Activated CD4-positive, CD25-positive, alpha-beta regulatory T cell treated with anti-CD3 and anti-CD28 coated beads, Interleukin-2, amount 50 U/mL, for 72 hours (primary cell): Measurements from ENCODE around the gene XYLT1.

Experiments used
- DNase-seq: peaks from one replicate; pipeline ENCODE4 v3.0.0; 2021

XYLT1 gene

GRCh38 chr16:17371299-17371698, 99.5 kb downstream of the XYLT1 start:
- no peak for DNase-seq

- no peak for DNase-seq
Measured at GRCh38 chr16:17370731-17371285, 100.0 kb downstream of the XYLT1 start.

GRCh38 chr16:17370223-17370707, 100.5 kb downstream of the XYLT1 start:
- DNase-seq = peak; percentile 33

GRCh38 chr16:17369421-17370222, 101.1 kb downstream of the XYLT1 start:
- peak; percentile 64 for DNase-seq

- peak; percentile 39 for DNase-seq
Measured at GRCh38 chr16:17368951-17369350, 101.8 kb downstream of the XYLT1 start.

GRCh38 chr16:17368446-17368845, 102.3 kb downstream of the XYLT1 start:
- DNase-seq = no peak

GRCh38 chr16:17367923-17368322, 102.8 kb downstream of the XYLT1 start:
- DNase-seq = no peak

- no peak for DNase-seq
Measured at GRCh38 chr16:17367036-17367435, 103.7 kb downstream of the XYLT1 start.

GRCh38 chr16:17366299-17366961, 104.3 kb downstream of the XYLT1 start:
- DNase-seq = no peak

GRCh38 chr16:17365591-17366298, 105.0 kb downstream of the XYLT1 start:
- DNase-seq = no peak

GRCh38 chr16:17365211-17365541, 105.6 kb downstream of the XYLT1 start:
- no peak for DNase-seq

- no peak for DNase-seq
Measured at GRCh38 chr16:17364319-17365210, 106.2 kb downstream of the XYLT1 start.

GRCh38 chr16:17362946-17363345, 107.8 kb downstream of the XYLT1 start:
- no peak for DNase-seq

GRCh38 chr16:17362183-17362582, 108.6 kb downstream of the XYLT1 start:
- no peak for DNase-seq

GRCh38 chr16:17360693-17361122, 110.1 kb downstream of the XYLT1 start:
- no peak for DNase-seq

- peak; percentile 39 for DNase-seq
Measured at GRCh38 chr16:17359788-17360390, 110.9 kb downstream of the XYLT1 start.

- DNase-seq = no peak
Measured at GRCh38 chr16:17358846-17359245, 111.9 kb downstream of the XYLT1 start.

- no peak for DNase-seq
Measured at GRCh38 chr16:17358355-17358754, 112.4 kb downstream of the XYLT1 start.

GRCh38 chr16:17357307-17358062, 113.3 kb downstream of the XYLT1 start:
- no peak for DNase-seq

GRCh38 chr16:17356243-17356933, 114.4 kb downstream of the XYLT1 start:
- no peak for DNase-seq
